ENCODE measurements around the gene EXT2. TPM values are rescaled to one million over a fixed set of nuclear protein-coding genes. Genes with fewer than 3 reads are reported as not detected.
A peak's percentile ranks its signal among the peaks of the same experiment; 100 is the strongest.

The EXT2 gene
- total RNA-seq, 1 experiment from 2014 or later: 74.9 TPM

- in situ Hi-C loops (cut with HindIII; ENCODE audit: low sequenced_read_pairs): loop anchor here (25.0 kb wide), 1 partner anchor 156 kb away; no protein-coding TSS in a partner anchor
- DNase-seq (ENCODE audit: low spot score): no peak
These were observed 172.5 kb downstream of the EXT2 start for GRCh38 chr11:44267750-44268613.

DNA sequence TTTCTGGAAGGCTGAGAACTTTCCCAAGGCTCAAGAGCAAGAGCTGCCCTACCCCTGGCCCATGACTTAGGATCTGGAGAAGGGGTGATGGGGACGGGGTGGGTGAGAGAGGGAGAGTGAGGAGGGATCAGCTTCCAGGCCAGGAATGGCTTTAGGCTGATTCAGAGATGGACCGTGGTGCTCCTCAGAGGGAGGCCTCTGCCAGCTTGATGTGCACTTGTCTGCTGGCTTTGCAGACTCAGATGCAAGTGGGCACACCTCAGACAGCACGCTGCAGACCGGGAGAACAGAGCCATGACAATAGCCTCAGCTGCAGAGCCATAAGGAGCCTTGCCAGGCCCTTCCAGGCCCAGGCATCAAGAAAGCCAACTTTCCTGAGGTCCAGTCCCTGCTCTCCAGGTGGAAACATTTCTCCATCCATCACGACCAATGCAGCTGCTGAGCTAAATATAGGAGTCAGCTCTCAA is 173.2 kb downstream of the EXT2 start:
- no peak for DNase-seq (ENCODE audit: low spot score)
- in situ Hi-C loops (cut with HindIII; ENCODE audit: low sequenced_read_pairs): loop anchor here (25.0 kb wide), 1 partner anchor 156 kb away; no protein-coding TSS in a partner anchor

- no peak for DNase-seq (ENCODE audit: low spot score)
- in situ Hi-C loops (cut with HindIII; ENCODE audit: low sequenced_read_pairs): loop anchor here (25.0 kb wide), 1 partner anchor 157 kb away; no protein-coding TSS in a partner anchor
These were observed 174.2 kb downstream of the EXT2 start for GRCh38 chr11:44269369-44270351.

DNA sequence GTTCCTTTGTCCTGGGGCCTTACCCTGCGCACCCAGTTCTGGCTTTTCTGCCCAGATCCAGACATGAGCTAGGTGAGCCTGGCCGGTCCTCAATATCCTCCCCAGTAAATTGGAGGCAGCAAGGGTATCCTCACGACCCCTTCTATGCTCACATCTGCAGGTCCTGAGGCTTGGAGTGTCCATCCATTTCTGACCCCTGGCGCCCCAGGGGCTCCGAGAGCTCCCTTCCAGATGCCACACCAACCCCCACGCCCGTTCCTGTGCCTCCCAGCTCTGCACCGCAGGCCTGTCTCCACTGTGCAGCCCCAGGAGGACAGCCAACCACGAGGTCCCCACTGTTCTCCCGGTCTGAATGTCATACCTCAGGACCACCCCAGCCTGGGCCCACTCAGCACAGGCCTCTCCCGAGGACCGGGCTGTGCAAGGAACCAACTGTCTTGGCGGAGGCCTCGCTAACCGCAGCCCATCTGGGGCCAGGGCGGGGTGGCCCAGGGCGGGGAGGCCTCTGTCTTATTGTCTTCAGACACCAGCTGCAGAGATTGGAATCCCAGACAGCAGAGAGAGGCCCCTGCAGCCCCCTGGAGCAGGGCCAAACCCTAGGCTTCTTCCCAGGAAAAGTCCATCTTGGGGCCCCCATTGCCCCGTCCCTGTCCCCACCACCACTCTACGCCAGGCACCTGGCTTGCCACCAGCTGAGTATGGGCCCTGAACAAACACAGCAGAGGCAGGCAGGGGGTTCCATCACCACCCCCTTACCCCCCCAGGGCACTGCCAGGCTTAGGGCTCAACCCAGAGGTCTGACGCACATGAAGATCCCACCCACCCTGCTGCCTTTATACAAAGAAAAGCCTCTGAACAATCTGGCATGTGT is 175.2 kb downstream of the EXT2 start:
- in situ Hi-C loops (cut with HindIII; ENCODE audit: low sequenced_read_pairs): loop anchor here (25.0 kb wide), 1 partner anchor 158 kb away; no protein-coding TSS in a partner anchor
- no peak for DNase-seq (ENCODE audit: low spot score)

- in situ Hi-C loops (cut with HindIII; ENCODE audit: low sequenced_read_pairs): loop anchor here (25.0 kb wide), 1 partner anchor 159 kb away; no protein-coding TSS in a partner anchor
- DNase-seq (ENCODE audit: low spot score): no peak
These were observed 175.8 kb downstream of the EXT2 start for GRCh38 chr11:44271286-44271685.

GRCh38 chr11:44274404-44274803 is 178.9 kb downstream of the EXT2 start:
- DNase-seq (ENCODE audit: low spot score): no peak
- in situ Hi-C loops (cut with HindIII; ENCODE audit: low sequenced_read_pairs): loop anchor here (25.0 kb wide), 1 partner anchor 162 kb away; no protein-coding TSS in a partner anchor

- in situ Hi-C loops (cut with HindIII; ENCODE audit: low sequenced_read_pairs): no loop called here
- no peak for DNase-seq (ENCODE audit: low spot score)
These were observed 179.8 kb downstream of the EXT2 start for GRCh38 chr11:44275241-44275640.

DNA sequence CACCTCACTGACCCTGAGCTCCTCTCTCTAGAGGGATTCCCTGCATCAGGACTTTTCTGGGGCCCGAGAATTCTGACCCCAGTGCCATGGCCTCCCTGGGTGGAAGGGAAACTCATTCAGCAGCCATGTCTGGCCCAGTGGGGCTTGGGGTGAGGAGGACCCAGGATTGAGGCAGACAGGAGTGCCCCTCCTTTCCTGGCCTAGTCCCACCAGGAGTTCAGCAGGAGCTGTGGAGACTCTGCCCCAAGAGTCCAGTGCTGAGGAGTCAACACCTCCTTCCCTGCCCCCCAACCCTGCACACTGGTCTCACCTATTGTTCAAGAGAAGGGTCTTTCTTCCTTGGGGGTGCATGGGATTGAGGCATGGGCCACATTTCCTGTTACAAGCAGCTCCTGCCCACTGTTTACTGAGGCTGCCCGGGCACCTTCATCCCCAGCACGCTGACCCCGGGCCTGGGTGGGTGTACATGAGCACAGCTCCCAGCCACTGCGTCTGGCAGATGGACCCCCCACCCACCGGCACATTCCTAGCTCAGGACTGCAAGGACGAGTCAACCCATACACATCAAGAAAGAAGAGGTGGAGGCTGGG is 180.6 kb downstream of the EXT2 start:
- in situ Hi-C loops (cut with HindIII; ENCODE audit: low sequenced_read_pairs): no loop called here
- no peak for DNase-seq (ENCODE audit: low spot score)

DNA sequence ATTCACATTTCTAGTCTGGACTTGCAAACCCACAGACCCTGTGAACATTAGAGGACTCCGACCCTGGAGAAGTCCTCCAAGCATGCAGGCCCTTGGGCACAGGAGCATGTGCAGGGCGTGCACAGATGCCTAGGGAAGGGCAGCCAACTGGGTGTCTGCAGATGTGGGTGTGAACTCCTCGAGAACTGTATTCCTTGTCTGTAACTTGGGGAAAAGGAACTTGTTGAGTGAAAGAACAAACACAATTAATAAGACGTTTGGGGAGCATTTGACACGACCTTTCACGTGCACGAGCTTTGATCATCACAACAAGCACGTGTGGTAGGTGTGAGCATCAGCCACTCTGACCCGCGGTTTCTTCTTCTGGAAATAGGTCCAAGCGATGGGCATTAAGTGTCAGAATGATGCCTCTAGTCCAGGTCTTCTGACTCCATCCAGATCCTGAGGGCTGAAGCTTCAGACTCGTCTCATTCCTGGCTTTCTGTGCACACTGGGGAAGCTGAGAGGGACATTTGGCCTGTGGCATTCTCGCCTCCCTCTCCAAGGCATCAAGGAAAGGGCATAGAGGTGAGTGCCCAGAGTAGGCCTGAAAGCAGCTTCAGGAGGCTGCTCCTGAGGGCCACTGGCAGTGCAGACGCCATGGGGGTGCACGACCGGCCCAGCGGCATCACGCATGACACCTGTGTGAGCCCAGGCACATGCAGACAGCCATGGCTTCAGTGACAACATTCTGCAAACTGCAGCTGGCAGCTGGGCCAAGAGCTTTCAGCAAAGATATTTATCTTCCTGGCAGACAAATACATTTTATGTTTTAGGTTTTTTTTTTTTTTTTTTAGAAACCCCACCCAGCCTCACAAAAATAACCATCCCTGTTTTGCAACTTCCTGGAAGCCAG is 182.0 kb downstream of the EXT2 start:
- DNase-seq (ENCODE audit: low spot score): no peak
- in situ Hi-C loops (cut with HindIII; ENCODE audit: low sequenced_read_pairs): no loop called here

DNA sequence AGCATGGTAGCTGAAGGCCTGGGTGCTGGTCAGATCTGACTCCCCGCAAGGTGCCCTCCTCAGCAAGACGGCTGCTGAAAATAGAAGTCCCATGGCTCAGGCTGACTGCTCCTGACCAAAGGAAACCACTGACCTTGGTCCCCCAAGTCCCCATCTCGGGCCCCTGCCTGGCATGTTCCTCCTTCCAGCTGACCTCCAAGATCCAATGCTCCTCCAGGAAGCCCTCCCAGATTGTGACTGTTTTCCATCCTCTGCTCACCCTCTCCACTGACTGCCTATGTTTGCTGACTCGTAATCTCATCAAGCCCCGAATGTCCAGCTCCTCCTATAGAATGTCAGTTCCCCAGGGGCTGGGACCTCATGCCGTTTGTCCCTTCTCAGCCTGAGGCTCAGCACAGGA is 184.0 kb downstream of the EXT2 start:
- in situ Hi-C loops (cut with HindIII; ENCODE audit: low sequenced_read_pairs): no loop called here
- no peak for DNase-seq (ENCODE audit: low spot score)

DNA sequence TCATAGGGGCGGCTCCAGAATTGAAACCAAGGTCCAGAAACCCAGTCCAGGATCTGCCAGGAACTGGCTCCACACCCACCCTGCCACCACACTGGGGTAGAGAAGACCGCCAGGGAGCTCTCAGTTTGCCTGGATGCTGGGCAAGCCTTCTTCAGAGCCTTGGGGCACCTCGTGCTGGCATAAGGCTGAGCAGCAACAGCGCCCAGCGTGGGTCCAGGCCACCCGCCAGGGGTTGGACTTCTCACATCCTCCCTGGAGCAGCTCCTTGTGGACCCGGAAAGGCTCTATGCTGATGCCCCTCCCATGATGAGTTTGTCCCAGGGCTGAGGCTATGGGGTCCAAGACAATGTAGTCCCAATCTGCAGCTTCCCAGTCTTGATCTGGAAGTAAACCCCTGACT is 184.8 kb downstream of the EXT2 start:
- no peak for DNase-seq (ENCODE audit: low spot score)
- in situ Hi-C loops (cut with HindIII; ENCODE audit: low sequenced_read_pairs): no loop called here

DNA sequence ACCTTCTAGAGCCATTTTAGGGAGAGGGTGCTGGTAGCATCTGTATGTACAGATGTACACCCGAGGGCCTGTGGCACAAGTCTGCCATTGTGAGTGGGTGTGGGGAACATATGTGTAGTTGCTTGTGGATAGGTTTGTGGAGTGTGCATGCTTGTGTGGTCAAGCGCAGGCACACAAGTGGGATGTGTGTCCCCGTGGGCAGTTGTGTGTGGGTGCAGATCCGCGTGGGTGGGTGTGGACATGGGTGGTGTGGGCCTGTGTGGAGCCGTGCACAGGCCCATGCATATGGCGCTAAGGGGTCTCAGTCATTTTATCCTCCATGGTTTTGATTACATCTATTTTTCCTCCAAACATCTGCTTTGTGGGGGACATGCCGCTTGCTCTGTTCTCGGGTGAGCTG is 185.7 kb downstream of the EXT2 start:
- no peak for DNase-seq (ENCODE audit: low spot score)
- in situ Hi-C loops (cut with HindIII; ENCODE audit: low sequenced_read_pairs): no loop called here

GRCh38 chr11:44282620-44283019 is 187.1 kb downstream of the EXT2 start:
- no peak for DNase-seq (ENCODE audit: low spot score)
- in situ Hi-C loops (cut with HindIII; ENCODE audit: low sequenced_read_pairs): no loop called here

- no peak for DNase-seq (ENCODE audit: low spot score)
- in situ Hi-C loops (cut with HindIII; ENCODE audit: low sequenced_read_pairs): no loop called here
These were observed 190.3 kb downstream of the EXT2 start for GRCh38 chr11:44285756-44286155.

DNA sequence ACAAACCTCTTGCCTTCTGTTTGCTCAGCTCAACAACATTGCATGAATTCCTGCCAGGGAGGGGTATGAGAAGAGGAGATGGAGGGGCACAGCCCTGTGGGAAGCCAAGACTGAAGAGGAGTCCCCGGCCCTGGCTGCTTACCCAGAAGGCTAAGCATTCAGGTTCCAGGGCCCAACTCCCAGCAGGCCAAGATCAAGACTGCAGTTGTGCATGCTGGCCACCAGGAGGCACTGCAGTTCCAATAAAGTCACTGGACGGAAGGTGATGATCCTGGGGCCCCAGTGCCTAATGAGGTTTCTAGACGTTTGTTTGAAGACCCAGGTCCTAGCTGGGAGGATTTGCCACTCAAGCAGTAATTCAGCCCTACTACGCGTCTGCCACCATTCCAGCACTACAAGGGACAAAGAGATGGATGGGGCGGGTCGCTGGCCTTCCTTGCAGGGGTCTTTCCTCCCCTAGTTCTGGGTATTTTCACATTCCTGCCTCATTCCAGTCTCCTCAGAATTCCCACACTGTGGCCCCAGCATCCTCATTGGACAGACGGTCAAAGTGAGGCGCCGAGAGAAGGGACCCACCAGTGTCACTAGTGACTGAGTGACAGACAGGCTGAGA is 190.9 kb downstream of the EXT2 start:
- in situ Hi-C loops (cut with HindIII; ENCODE audit: low sequenced_read_pairs): no loop called here

GRCh38 chr11:44286911-44287310 is 191.4 kb downstream of the EXT2 start:
- no peak for DNase-seq (ENCODE audit: low spot score)
- in situ Hi-C loops (cut with HindIII; ENCODE audit: low sequenced_read_pairs): no loop called here

More for the DNA sequence above, 190.9 kb downstream of the EXT2 start:
- DNase-seq (ENCODE audit: low spot score): peak; percentile 51

- in situ Hi-C loops (cut with HindIII; ENCODE audit: low sequenced_read_pairs): no loop called here
- DNase-seq (ENCODE audit: low spot score): no peak
These were observed 192.7 kb downstream of the EXT2 start for GRCh38 chr11:44288133-44288526.
